ENCODE measurements around the gene LSR.
"Not testable (repeated sequence)": the region's sequence is repeated elsewhere in the genome, so short reads cannot be mapped to it uniquely, and the experiment has no call there.

Gene LSR

GRCh38 chr19:35284153-35285094 is 35.6 kb downstream of the LSR start:
- POLR2A ChIA-PET: no interaction called here
- DNase-seq (ENCODE audit: extremely low spot score): no peak
- CTCF ChIA-PET: interaction anchor here (1.0 to 1.4 kb wide), 3 partner anchors 11 to 47 kb away, joined by 3 to 4 read pairs (median 3); no protein-coding TSS in a partner anchor
- no peak for TF ChIP-seq CTCF (IDR thresholded peaks at IDR 0.05; ENCODE audit: control extremely low read depth, extremely low read depth, low read depth, missing control alignments)

- CTCF ChIA-PET: interaction anchor here (1.4 kb wide), 1 partner anchor 13 kb away, joined by 3 read pairs; no protein-coding TSS in a partner anchor
- DNase-seq (ENCODE audit: extremely low spot score): no peak
- POLR2A ChIA-PET: no interaction called here
- no peak for TF ChIP-seq CTCF (IDR thresholded peaks at IDR 0.05; ENCODE audit: control extremely low read depth, extremely low read depth, low read depth, missing control alignments)
These were observed 36.3 kb downstream of the LSR start for GRCh38 chr19:35285095-35285449.

- DNase-seq (ENCODE audit: extremely low spot score); POLR2A ChIA-PET: not testable (repeated sequence)
- CTCF ChIA-PET: interaction anchor here (1.4 kb wide), 1 partner anchor 13 kb away, joined by 3 read pairs; no protein-coding TSS in a partner anchor
These were observed 36.7 kb downstream of the LSR start for GRCh38 chr19:35285465-35285864.

- DNase-seq (ENCODE audit: extremely low spot score); POLR2A ChIA-PET: not testable (repeated sequence)
- CTCF ChIA-PET: interaction anchor here (1.2 kb wide), 1 partner anchor 224 kb away, joined by 4 read pairs; no protein-coding TSS in a partner anchor
These were observed 37.3 kb downstream of the LSR start for GRCh38 chr19:35286101-35286500.

GRCh38 chr19:35287713-35288112 is 38.9 kb downstream of the LSR start:
- ChIA-PET CTCF (interaction anchor here (1.3 to 1.6 kb wide), 2 partner anchors 17 to 41 kb away, joined by 4 read pairs; partner anchors contain the start of gene CD22), POLR2A (no interaction called here)
- no peak for DNase-seq (ENCODE audit: extremely low spot score)
- TF ChIP-seq CTCF (IDR thresholded peaks at IDR 0.05; ENCODE audit: control extremely low read depth, extremely low read depth, low read depth, missing control alignments): no peak

- no peak for DNase-seq (ENCODE audit: extremely low spot score)
- no peak for TF ChIP-seq CTCF (IDR thresholded peaks at IDR 0.05; ENCODE audit: control extremely low read depth, extremely low read depth, low read depth, missing control alignments)
- POLR2A ChIA-PET: no interaction called here
- CTCF ChIA-PET: interaction anchor here (1.6 kb wide), 1 partner anchor 18 kb away, joined by 4 read pairs; no protein-coding TSS in a partner anchor
These were observed 39.5 kb downstream of the LSR start for GRCh38 chr19:35288331-35288730.

GRCh38 chr19:35288906-35289305 is 40.1 kb downstream of the LSR start:
- ChIA-PET POLR2A (no interaction called here), CTCF (interaction anchor here (0.8 to 1.6 kb wide), 2 partner anchors 10 to 18 kb away, joined by 3 to 4 read pairs; no protein-coding TSS in a partner anchor)
- DNase-seq (ENCODE audit: extremely low spot score): no peak
- TF ChIP-seq CTCF (IDR thresholded peaks at IDR 0.05; ENCODE audit: control extremely low read depth, extremely low read depth, low read depth, missing control alignments): no peak

Measured in GM10248 (cell line).